Esophagus squamous epithelium (tissue), 5 donors: ENCODE measurements around the gene KRTAP3-2. TPM values are rescaled to one million over a fixed set of nuclear protein-coding genes. Genes with fewer than 3 reads are reported as not detected.
"Not testable (repeated sequence)": the region's sequence is repeated elsewhere in the genome, so short reads cannot be mapped to it uniquely, and the experiment has no call there.

Experiments
- DNase-seq: peaks from one replicate; lab custom pipeline; 2025; lab: John Stamatoyannopoulos, UW
- H3K27ac ChIP-seq, 4 donors: fragments of 200-600 bp; sonication (generic); one replicate each; pipeline ENCODE4 v1.5.1; 2016 to 2019; ENCODE audit warnings: mild to moderate bottlenecking in 1 of 4
- H3K27me3 ChIP-seq, 4 donors: fragments of 200-600 bp; sonication (generic); 1 replicate in 3 of 4; 2 replicates in 1 of 4; pipeline versions ENCODE4 v1.5.1 to v1.6.0; 2017 to 2021; ENCODE audit warnings: antibody characterized with exemption in 1 of 4
- H3K36me3 ChIP-seq, 3 donors: fragments of 200-600 bp; sonication (generic); one replicate each; pipeline ENCODE4 v1.5.1; 2016 to 2019
- H3K4me1 ChIP-seq, 3 donors: fragments of 200-600 bp; sonication (generic); one replicate each; pipeline ENCODE4 v1.5.1; 2017 to 2019
- H3K4me3 ChIP-seq, 4 donors: fragments of 200-600 bp; sonication (generic); 1 replicate in 3 of 4; 2 replicates in 1 of 4; pipeline ENCODE4 v1.5.1; 2016 to 2019; ENCODE audit warnings: mild to moderate bottlenecking in 2 of 4, moderate library complexity in 1 of 4
- H3K9me3 ChIP-seq, 3 donors: fragments of 200-600 bp; sonication (generic); one replicate each; pipeline ENCODE4 v1.5.1; 2016 to 2019
- CTCF ChIP-seq, 6 experiments: fragments of 450-650 bp in 4 of 6; fragments of 200-600 bp in 2 of 6; sonication (generic) in 2 of 6; IDR thresholded peaks; one replicate each; pipeline ENCODE4 v1.5.1; 2016 to 2019; ENCODE audit warnings: antibody characterized with exemption in 6 of 6, mild to moderate bottlenecking in 4 of 6, moderate library complexity in 4 of 6
- POLR2A ChIP-seq, 4 donors: fragments of 450-650 bp; IDR thresholded peaks; one replicate each; pipeline ENCODE4 v1.6.1; 2017; ENCODE audit warnings: antibody characterized with exemption in 4 of 4, mild to moderate bottlenecking in 4 of 4, moderate library complexity in 3 of 4
- WGBS, 2 donors: methylation state at CpG; one replicate each; pipeline ENCODE4 v1.1.5; 2018; 5-methylcytosine and 5-hydroxymethylcytosine counted together
- intact Hi-C: fragments of 100-400 bp; cut with DNase I; formaldehyde crosslinking; loops from one replicate; pipeline ENCODE4 v1.15.0; 2022
- total RNA-seq, 4 donors: library from RNA; depleted of rRNA; stranded (reverse); fragments of >200 nt; gene quantifications; one replicate each; pipeline ENCODE4 v1.1.0, GENCODE V29; 2016
- donor health status: DM: yes; HTN: yes; CAD: no.

The KRTAP3-2 gene
- under 1 TPM in 1 of 4 donors, not detected in 3; 0.57 TPM for total RNA-seq

GRCh38 chr17:40999563-40999962, at the start of gene KRTAP3-2:
TSS of gene KRTAP3-2 (minus strand) at chr17:40999906. CDS start at chr17:40999853, 53 bp downstream.
- H3K9me3 ChIP-seq, DNase-seq, H3K4me3 ChIP-seq, H3K27ac ChIP-seq, intact Hi-C loops, H3K36me3 ChIP-seq: not testable (repeated sequence)
- peaks cover 0 to 40% (median 0%) of the 10 kb centered on the region in 4 donors for H3K27me3 ChIP-seq
- H3K4me1 ChIP-seq: peaks cover 0 to 25% (median 4%) of the 10 kb centered on the region in 3 donors
- 66 to 95% methylated on average over 4 to 6 of the region's 6 CpGs for WGBS, 2 donors

GRCh38 chr17:41049110-41049509, 49.4 kb upstream of the KRTAP3-2 start:
- intact Hi-C loops: no loop called here
- no peak overlapping the region for H3K27ac ChIP-seq
- DNase-seq: no peak
- H3K27me3 ChIP-seq: peaks cover 0 to 14% (median 0%) of the 10 kb centered on the region in 4 donors
- 26 to 37% methylated on average over 2 of the region's 2 CpGs for whole genome bisulfite sequencing, 2 donors
- H3K9me3 ChIP-seq: no peaks in the 10 kb centered on the region
- no peaks in the 10 kb centered on the region for H3K36me3 ChIP-seq
- no peaks in the 10 kb centered on the region for H3K4me1 ChIP-seq
- no peak overlapping the region for H3K4me3 ChIP-seq
- TF ChIP-seq CTCF (IDR thresholded peaks at IDR 0.05): no peak

GRCh38 chr17:41048441-41048840, 48.7 kb upstream of the KRTAP3-2 start:
- TF ChIP-seq POLR2A (IDR thresholded peaks at IDR 0.05) (no peak), CTCF (IDR thresholded peaks at IDR 0.05) (no peak)
- Histone ChIP-seq H3K27ac (no peak overlapping the region), H3K36me3 (no peaks in the 10 kb centered on the region), H3K27me3 (peaks cover 0 to 14% (median 0%) of the 10 kb centered on the region in 4 donors), H3K9me3 (no peaks in the 10 kb centered on the region), H3K4me3 (no peak overlapping the region), H3K4me1 (no peaks in the 10 kb centered on the region)
- no peak for DNase-seq
- intact Hi-C loops: no loop called here
- WGBS, 2 donors: 40 to 53% methylated on average over 7 of the region's 7 CpGs

- H3K4me3 ChIP-seq, H3K4me1 ChIP-seq, DNase-seq, intact Hi-C loops, H3K36me3 ChIP-seq, H3K9me3 ChIP-seq, H3K27ac ChIP-seq: not testable (repeated sequence)
- peaks cover 0 to 14% (median 0%) of the 10 kb centered on the region in 4 donors for H3K27me3 ChIP-seq
- WGBS, 2 donors: 75 to 91% methylated on average over 5 to 9 of the region's 33 CpGs
Measured at GRCh38 chr17:41046735-41047465, 47.2 kb upstream of the KRTAP3-2 start, which contains the start of gene KRTAP2-1. TSS of gene KRTAP2-1 (minus strand) at chr17:41047316. CDS start at chr17:41047267, 49 bp downstream.

GRCh38 chr17:41042953-41043352, 43.2 kb upstream of the KRTAP3-2 start:
- WGBS, 2 donors: 96 to 100% methylated on average over 1 of the region's 1 CpG
- TF ChIP-seq CTCF (IDR thresholded peaks at IDR 0.05) (no peak), POLR2A (IDR thresholded peaks at IDR 0.05) (no peak)
- no peak overlapping the region for H3K27ac ChIP-seq
- intact Hi-C loops: no loop called here
- H3K4me1 ChIP-seq: peaks cover 0 to 11% (median 0%) of the 10 kb centered on the region in 3 donors
- peaks cover 0 to 5% (median 0%) of the 10 kb centered on the region in 4 donors for H3K27me3 ChIP-seq
- no peak for DNase-seq
- no peaks in the 10 kb centered on the region for H3K36me3 ChIP-seq
- no peak overlapping the region for H3K4me3 ChIP-seq
- H3K9me3 ChIP-seq: no peaks in the 10 kb centered on the region

GRCh38 chr17:41040783-41041571, 41.3 kb upstream of the KRTAP3-2 start, which contains the start of gene KRTAP1-1:
TSS of gene KRTAP1-1 (minus strand) at chr17:41041450. CDS start at chr17:41041397, 53 bp downstream.
- 37 to 76% methylated on average over 3 to 8 of the region's 14 CpGs for WGBS, 2 donors
- intact Hi-C loops, H3K27ac ChIP-seq, H3K27me3 ChIP-seq, H3K4me3 ChIP-seq, DNase-seq, H3K9me3 ChIP-seq, H3K36me3 ChIP-seq: not testable (repeated sequence)
- H3K4me1 ChIP-seq: peaks cover 0 to 11% (median 0%) of the 10 kb centered on the region in 3 donors
